ENCODE measurements around the gene PPP1CA.

Gene PPP1CA

DNA sequence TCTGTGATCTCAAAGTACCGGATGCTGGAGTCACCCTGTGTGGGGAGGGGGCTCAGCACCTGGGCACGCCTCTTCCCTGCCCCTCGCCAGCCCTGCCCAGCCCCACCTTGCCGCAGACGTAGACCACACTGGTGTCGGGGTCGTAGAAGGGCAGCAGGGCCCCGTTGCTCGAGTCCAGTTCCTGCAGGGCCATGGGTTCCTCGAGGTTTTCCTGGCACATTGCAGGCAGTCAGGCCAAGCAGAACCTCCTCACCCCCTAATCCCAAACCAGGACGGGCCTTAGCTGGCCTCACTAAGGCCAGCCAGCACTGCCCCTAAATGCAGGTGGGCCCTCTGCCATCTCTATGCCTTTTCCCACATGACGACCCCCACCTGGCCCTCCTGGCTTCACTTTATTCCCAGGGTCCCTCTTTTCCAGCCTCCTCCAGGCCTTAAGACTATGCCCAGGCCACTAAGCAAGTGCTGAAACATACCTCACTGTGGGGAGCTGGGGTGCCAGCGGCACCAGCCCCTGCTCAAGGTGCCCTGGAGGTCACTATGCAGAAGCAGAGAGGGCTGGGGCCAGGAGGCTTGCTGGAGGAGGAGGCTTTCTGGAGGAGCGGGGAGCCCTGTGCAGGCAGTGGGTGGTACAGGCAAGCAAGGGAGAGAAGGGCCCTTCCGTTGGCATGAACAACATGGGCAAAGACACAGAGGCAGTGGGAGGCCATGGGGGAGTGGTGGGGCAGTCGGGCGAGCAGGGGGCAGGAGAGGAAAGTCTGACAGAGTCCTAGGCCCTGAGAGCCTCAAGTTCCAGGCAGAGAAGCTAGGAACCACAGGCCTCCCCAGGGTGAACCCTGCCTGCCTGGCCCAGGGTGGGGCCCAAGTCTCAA lies 38.8 kb upstream of the PPP1CA start:
- ATAC-seq (ENCODE audit: low read depth) (no peak), DNase-seq (ENCODE audit: low spot score) (no peak)
- Histone ChIP-seq H3K36me3 (ENCODE audit: low read depth) (peaks cover 15% of the 10 kb centered on the region), H3K27ac (ENCODE audit: poor library complexity, severe bottlenecking) (no peak overlapping the region), H3K27me3 (ENCODE audit: insufficient read depth, poor library complexity, severe bottlenecking) (no peaks in the 10 kb centered on the region), H3K4me3 (ENCODE audit: severe bottlenecking) (no peak overlapping the region), H3K4me1 (ENCODE audit: insufficient read depth, poor library complexity, severe bottlenecking) (no peaks in the 10 kb centered on the region), H3K9me3 (ENCODE audit: severe bottlenecking) (no peaks in the 10 kb centered on the region)
- TF ChIP-seq, protein P1, sequence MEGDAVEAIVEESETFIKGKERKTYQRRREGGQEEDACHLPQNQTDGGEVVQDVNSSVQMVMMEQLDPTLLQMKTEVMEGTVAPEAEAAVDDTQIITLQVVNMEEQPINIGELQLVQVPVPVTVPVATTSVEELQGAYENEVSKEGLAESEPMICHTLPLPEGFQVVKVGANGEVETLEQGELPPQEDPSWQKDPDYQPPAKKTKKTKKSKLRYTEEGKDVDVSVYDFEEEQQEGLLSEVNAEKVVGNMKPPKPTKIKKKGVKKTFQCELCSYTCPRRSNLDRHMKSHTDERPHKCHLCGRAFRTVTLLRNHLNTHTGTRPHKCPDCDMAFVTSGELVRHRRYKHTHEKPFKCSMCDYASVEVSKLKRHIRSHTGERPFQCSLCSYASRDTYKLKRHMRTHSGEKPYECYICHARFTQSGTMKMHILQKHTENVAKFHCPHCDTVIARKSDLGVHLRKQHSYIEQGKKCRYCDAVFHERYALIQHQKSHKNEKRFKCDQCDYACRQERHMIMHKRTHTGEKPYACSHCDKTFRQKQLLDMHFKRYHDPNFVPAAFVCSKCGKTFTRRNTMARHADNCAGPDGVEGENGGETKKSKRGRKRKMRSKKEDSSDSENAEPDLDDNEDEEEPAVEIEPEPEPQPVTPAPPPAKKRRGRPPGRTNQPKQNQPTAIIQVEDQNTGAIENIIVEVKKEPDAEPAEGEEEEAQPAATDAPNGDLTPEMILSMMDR (IDR thresholded peaks at IDR 0.05; ENCODE audit: poor library complexity, severe bottlenecking) = no peak

DNA sequence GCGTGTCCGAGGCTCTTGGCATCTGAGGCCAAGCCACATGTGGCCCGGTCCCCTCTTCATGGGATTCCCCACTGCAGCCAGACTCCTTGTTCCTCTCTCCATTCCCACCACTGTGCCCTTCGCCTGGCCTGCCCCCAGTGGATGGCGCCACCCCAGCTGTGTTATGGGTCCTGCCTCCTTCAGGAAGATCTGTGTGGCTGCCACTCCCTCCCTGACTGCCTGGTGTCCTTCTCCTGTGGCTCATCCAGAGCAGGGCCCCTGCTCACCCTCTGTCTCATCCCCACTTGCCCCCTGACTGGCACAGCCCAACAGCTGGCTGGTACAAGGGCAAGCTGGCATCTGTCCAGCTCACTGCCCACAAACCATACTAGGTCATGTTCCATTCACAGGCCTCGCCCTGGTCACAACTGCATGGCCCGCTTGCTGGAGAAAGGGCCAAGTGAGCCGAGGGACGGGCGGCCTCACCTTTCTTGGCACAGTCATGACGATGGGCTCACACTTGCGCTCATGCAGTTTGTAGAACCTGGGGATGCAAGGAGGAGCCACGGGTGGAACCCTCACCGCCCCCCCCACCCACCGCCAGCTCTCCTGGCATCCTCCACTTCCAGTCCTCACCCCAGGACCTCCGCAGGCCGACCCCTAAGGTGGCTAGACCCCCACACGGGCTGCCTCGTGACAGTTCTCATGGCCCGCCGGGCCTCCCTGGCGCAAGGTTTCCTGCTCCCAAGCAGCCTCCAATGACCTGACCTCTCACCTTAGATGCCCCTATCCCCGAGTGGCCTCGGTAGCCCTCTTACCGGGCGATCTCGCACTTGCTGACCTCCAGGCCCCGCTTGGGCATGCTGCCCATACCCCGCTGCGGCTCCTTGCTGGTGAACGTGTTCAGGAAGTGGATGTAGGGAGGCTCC lies 37.9 kb upstream of the PPP1CA start:
- no peaks in the 10 kb centered on the region for H3K27me3 ChIP-seq (ENCODE audit: insufficient read depth, poor library complexity, severe bottlenecking)
- H3K9me3 ChIP-seq (ENCODE audit: severe bottlenecking) = no peaks in the 10 kb centered on the region
- peaks cover 15% of the 10 kb centered on the region for H3K36me3 ChIP-seq (ENCODE audit: low read depth)
- no peak overlapping the region for H3K4me3 ChIP-seq (ENCODE audit: severe bottlenecking)
- ATAC-seq (ENCODE audit: low read depth) (no peak), DNase-seq (ENCODE audit: low spot score) (peak; percentile 55)
- H3K4me1 ChIP-seq (ENCODE audit: insufficient read depth, poor library complexity, severe bottlenecking) = no peaks in the 10 kb centered on the region
- no peak overlapping the region for H3K27ac ChIP-seq (ENCODE audit: poor library complexity, severe bottlenecking)
- TF ChIP-seq, protein P1 (IDR thresholded peaks at IDR 0.05; ENCODE audit: poor library complexity, severe bottlenecking) = peak; percentile 24

- TF ChIP-seq, protein P1 (IDR thresholded peaks at IDR 0.05; ENCODE audit: poor library complexity, severe bottlenecking) = no peak
- no peak overlapping the region for H3K4me3 ChIP-seq (ENCODE audit: severe bottlenecking)
- H3K27ac ChIP-seq (ENCODE audit: poor library complexity, severe bottlenecking) = no peak overlapping the region
- no peaks in the 10 kb centered on the region for H3K9me3 ChIP-seq (ENCODE audit: severe bottlenecking)
- ATAC-seq (ENCODE audit: low read depth) = no peak
- peaks cover 28% of the 10 kb centered on the region for H3K36me3 ChIP-seq (ENCODE audit: low read depth)
- no peaks in the 10 kb centered on the region for H3K27me3 ChIP-seq (ENCODE audit: insufficient read depth, poor library complexity, severe bottlenecking)
- H3K4me1 ChIP-seq (ENCODE audit: insufficient read depth, poor library complexity, severe bottlenecking) = no peaks in the 10 kb centered on the region
- peak; percentile 68 for DNase-seq (ENCODE audit: low spot score)
Observed at GRCh38 chr11:67438158-67438902, 36.7 kb upstream of the PPP1CA start.

GRCh38 chr11:67437809-67438157 lies 36.1 kb upstream of the PPP1CA start:
- H3K4me3 ChIP-seq (ENCODE audit: severe bottlenecking) = no peak overlapping the region
- no peak overlapping the region for H3K27ac ChIP-seq (ENCODE audit: poor library complexity, severe bottlenecking)
- DNase-seq (ENCODE audit: low spot score) = no peak
- H3K9me3 ChIP-seq (ENCODE audit: severe bottlenecking) = no peaks in the 10 kb centered on the region
- H3K36me3 ChIP-seq (ENCODE audit: low read depth) = peaks cover 33% of the 10 kb centered on the region
- ATAC-seq (ENCODE audit: low read depth) = no peak
- TF ChIP-seq, protein P1 (IDR thresholded peaks at IDR 0.05; ENCODE audit: poor library complexity, severe bottlenecking) = no peak
- no peaks in the 10 kb centered on the region for H3K27me3 ChIP-seq (ENCODE audit: insufficient read depth, poor library complexity, severe bottlenecking)
- H3K4me1 ChIP-seq (ENCODE audit: insufficient read depth, poor library complexity, severe bottlenecking) = no peaks in the 10 kb centered on the region

Data from RWPE2 (cell line).